GM18520 (cell line): Measurements from ENCODE around the gene RAD9A.

Experiments
- ATAC-seq: cut with Tn5 transposase; IDR thresholded peaks from one replicate; pipeline ENCODE4 v1.9.1; 2021; ENCODE audit not compliant: unreplicated experiment

The RAD9A gene

GRCh38 chr11:67408437-67409200 is 16.8 kb downstream of the RAD9A start:
- no peak for ATAC-seq

GRCh38 chr11:67409261-67409666 is 17.5 kb downstream of the RAD9A start:
- ATAC-seq = no peak

GRCh38 chr11:67409781-67410368 is 18.1 kb downstream of the RAD9A start:
- no peak for ATAC-seq

- ATAC-seq = no peak
Measured at GRCh38 chr11:67410369-67410831, 18.6 kb downstream of the RAD9A start.

- no peak for ATAC-seq
Measured at GRCh38 chr11:67410984-67411784, 19.4 kb downstream of the RAD9A start.

GRCh38 chr11:67411785-67412152 is 20.0 kb downstream of the RAD9A start:
- no peak for ATAC-seq

GRCh38 chr11:67412495-67413179 is 20.9 kb downstream of the RAD9A start:
- no peak for ATAC-seq

- ATAC-seq = no peak
Measured at GRCh38 chr11:67413266-67413849, 21.6 kb downstream of the RAD9A start.

- no peak for ATAC-seq
Measured at GRCh38 chr11:67415501-67416304, 23.9 kb downstream of the RAD9A start, which contains the start of gene CARNS1. CARNS1 (plus strand) TSS chr11:67415678; CDS start chr11:67416200, 522 bp downstream.

- no peak for ATAC-seq
Measured at GRCh38 chr11:67416416-67417335, 24.9 kb downstream of the RAD9A start.

- no peak for ATAC-seq
Measured at GRCh38 chr11:67417425-67417824, 25.6 kb downstream of the RAD9A start.

GRCh38 chr11:67418476-67419281 is 26.9 kb downstream of the RAD9A start:
- no peak for ATAC-seq

- ATAC-seq = no peak
Measured at GRCh38 chr11:67419325-67420049, 27.7 kb downstream of the RAD9A start.

GRCh38 chr11:67420147-67420645 is 28.4 kb downstream of the RAD9A start:
- no peak for ATAC-seq

GRCh38 chr11:67420646-67421429 is 29.1 kb downstream of the RAD9A start:
- ATAC-seq = peak; percentile 82

- ATAC-seq = no peak
Measured at GRCh38 chr11:67421430-67422031, 29.7 kb downstream of the RAD9A start.
